Left lobe of liver (tissue), 2 donors: ENCODE measurements around the gene PDXDC1. TPM values are rescaled to one million over a fixed set of nuclear protein-coding genes. Genes with fewer than 3 reads are reported as not detected.
"Not testable (repeated sequence)": the region's sequence is repeated elsewhere in the genome, so short reads cannot be mapped to it uniquely, and the experiment has no call there.

Experiments used
- ATAC-seq: fragments of 200-7000 bp; cut with Tn5 transposase; one replicate; pipeline ENCODE4 v1.9.1; 2020; ENCODE audit warnings: mild to moderate bottlenecking, moderate library complexity
- DNase-seq: peaks from one replicate; pipeline ENCODE4 v3.0.0-alpha.2; 2020; ENCODE audit warnings: low spot score
- total RNA-seq: library from RNA; stranded (reverse); gene quantifications from one replicate; pipeline ENCODE4 v1.2.1, GENCODE V29; 2021
- donor health status: DM: no; HTN: no; CAD: no; lungs with moderate emphysema.
- donor health status: DM: no; HTN: yes; CAD: no.

PDXDC1 gene
- total RNA-seq, 1 donor from 2014 or later = 117 TPM

GRCh38 chr16:14973785-14974322 lies 972 bp upstream of the PDXDC1 start:
- ATAC-seq, DNase-seq: not testable (repeated sequence)

- DNase-seq, ATAC-seq: not testable (repeated sequence)
Observed at GRCh38 chr16:14974331-14974655, 533 bp upstream of the PDXDC1 start.

GRCh38 chr16:14975418-14976194 lies 780 bp downstream of the PDXDC1 start:
- DNase-seq = peak; percentile 77
- peak; percentile 56 for ATAC-seq

- DNase-seq, ATAC-seq: not testable (repeated sequence)
Observed at GRCh38 chr16:14976971-14977736, 2.3 kb downstream of the PDXDC1 start.

- ATAC-seq, DNase-seq: not testable (repeated sequence)
Observed at GRCh38 chr16:14978281-14978680, 3.5 kb downstream of the PDXDC1 start.

GRCh38 chr16:14978908-14979307 lies 4.1 kb downstream of the PDXDC1 start:
- ATAC-seq = not testable (repeated sequence)

GRCh38 chr16:14981234-14981633 lies 6.4 kb downstream of the PDXDC1 start:
- not testable (repeated sequence) for ATAC-seq, DNase-seq

More at GRCh38 chr16:14978908-14979307, 4.1 kb downstream of the PDXDC1 start:
- not testable (repeated sequence) for DNase-seq

GRCh38 chr16:14982521-14982920 lies 7.7 kb downstream of the PDXDC1 start:
- ATAC-seq, DNase-seq: not testable (repeated sequence)

GRCh38 chr16:14988092-14988491 lies 13.3 kb downstream of the PDXDC1 start:
- DNase-seq = not testable (repeated sequence)
- peak; percentile 9 for ATAC-seq

GRCh38 chr16:14988661-14989191 lies 13.9 kb downstream of the PDXDC1 start:
- not testable (repeated sequence) for DNase-seq
- ATAC-seq = peak; percentile 10

GRCh38 chr16:14989291-14990281 lies 14.8 kb downstream of the PDXDC1 start:
- ATAC-seq (peak; percentile 93), DNase-seq (peak; percentile 75)

GRCh38 chr16:14993277-14994151 lies 18.7 kb downstream of the PDXDC1 start:
- DNase-seq, ATAC-seq: not testable (repeated sequence)

- DNase-seq, ATAC-seq: not testable (repeated sequence)
Observed at GRCh38 chr16:14996702-14997101, 21.9 kb downstream of the PDXDC1 start.

- not testable (repeated sequence) for ATAC-seq, DNase-seq
Observed at GRCh38 chr16:14998300-14998699, 23.5 kb downstream of the PDXDC1 start.

- DNase-seq, ATAC-seq: not testable (repeated sequence)
Observed at GRCh38 chr16:14999845-15000244, 25.0 kb downstream of the PDXDC1 start.

GRCh38 chr16:15002448-15002847 lies 27.6 kb downstream of the PDXDC1 start:
- peak; percentile 91 for ATAC-seq
- not testable (repeated sequence) for DNase-seq

- DNase-seq, ATAC-seq: not testable (repeated sequence)
Observed at GRCh38 chr16:15005357-15006132, 30.7 kb downstream of the PDXDC1 start.

- DNase-seq, ATAC-seq: not testable (repeated sequence)
Observed at GRCh38 chr16:15008647-15009046, 33.8 kb downstream of the PDXDC1 start.
